ENCODE data around the gene NCOA6. TPM values are rescaled to one million over a fixed set of nuclear protein-coding genes. Genes with fewer than 3 reads are reported as not detected.
"Not testable (repeated sequence)": the region's sequence is repeated elsewhere in the genome, so short reads cannot be mapped to it uniquely, and the experiment has no call there.

NCOA6 gene
- total RNA-seq, 1 donor from 2014 or later, result 9.4 TPM

DNA sequence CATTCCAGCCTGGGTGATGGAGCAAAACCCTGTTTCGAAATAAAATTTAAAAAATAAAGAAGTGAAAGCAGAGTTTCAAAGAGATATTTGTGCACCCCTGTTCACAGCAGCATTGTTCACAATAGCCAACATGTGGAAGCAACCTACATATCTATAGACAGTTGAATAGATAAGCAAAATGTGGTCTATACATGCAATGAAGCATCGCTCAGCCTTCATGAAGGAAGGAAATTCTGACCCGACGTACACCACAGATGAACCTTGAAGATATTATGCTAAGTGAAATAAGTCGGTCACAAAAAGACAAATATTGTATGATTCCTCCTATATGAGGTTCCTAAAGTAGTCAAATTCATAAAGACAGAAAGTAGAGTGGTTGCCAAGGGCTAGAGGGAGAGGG, 6.5 kb upstream of the NCOA6 start:
- DNase-seq (ENCODE audit: low spot score), result no peak
- ATAC-seq, result no peak

DNA sequence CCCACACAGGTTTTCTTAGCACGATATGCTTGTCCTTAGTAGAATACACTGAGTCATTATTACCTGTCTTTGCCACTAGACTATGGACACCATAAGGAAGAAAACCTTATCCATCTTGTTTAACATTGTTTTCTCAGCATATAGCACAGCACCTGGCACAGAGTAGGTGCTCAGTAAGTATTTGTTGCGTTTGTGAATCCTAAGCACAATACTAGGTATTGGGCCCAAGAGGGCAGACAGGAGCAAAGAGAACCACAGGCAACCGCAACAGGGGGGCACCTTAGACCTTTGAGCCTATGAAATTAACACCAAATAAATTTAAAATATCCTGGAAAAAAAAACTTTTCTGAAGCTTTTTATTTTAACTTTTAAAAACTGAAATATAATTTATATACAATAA, 3.7 kb upstream of the NCOA6 start:
- DNase-seq (ENCODE audit: low spot score), result no peak
- ATAC-seq, result no peak

DNA sequence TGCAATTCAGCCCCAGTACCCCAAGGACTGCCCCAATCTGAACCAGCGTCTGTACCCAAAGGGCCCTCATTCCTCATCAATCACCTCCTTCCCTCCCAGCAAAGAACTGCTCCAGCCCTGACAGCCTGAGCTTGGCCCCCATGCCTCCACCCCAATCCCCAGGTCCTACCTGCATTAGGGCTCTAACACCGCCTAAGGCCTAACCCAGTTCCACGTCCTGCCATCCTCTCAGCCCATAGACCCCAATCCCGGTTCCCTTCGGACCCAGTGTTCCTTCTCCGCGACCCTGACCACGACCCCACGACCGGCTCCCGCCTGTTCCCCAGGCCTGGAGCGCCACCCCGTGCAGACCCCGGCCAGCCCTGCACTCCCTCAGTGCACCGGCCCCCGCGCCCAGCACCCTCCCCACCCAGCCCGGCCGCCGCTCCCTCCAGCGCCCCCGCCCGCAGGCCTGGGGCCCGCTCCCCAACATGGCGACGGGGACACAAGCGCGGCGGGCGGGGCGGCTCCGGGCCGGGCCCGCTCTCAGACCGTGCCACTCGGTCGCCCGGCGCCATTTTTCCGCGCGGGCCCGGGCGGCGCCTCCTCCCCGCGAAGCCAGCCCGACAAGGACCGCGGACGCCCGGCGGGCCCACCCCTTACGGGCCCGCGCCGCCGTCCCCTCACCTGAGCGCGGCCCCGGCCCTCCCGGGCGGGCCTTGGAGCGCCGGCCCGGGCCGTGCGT, 483 bp downstream of the NCOA6 start:
- ATAC-seq (peak; percentile 67), DNase-seq (ENCODE audit: low spot score) (peak; percentile 70)

DNA sequence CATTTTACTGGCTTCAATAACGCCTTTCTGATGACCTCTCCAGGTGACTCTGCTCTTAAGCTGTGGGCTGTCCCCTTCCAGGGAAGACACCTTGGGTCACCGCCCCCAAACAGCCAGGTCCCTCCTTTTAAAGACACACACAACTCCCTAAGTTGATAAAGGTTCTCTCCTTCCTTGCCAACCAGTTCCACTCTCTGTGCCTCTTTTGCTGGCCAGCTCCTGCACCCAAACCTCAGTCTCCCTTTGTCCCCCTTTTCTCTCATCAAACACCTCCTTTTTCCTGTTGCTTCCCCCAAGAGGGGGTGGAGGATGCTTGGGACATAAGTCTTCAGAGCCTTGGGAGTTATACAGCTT, 1.0 kb downstream of the NCOA6 start:
- DNase-seq (ENCODE audit: low spot score) (peak; percentile 78), ATAC-seq (peak; percentile 82)

DNA sequence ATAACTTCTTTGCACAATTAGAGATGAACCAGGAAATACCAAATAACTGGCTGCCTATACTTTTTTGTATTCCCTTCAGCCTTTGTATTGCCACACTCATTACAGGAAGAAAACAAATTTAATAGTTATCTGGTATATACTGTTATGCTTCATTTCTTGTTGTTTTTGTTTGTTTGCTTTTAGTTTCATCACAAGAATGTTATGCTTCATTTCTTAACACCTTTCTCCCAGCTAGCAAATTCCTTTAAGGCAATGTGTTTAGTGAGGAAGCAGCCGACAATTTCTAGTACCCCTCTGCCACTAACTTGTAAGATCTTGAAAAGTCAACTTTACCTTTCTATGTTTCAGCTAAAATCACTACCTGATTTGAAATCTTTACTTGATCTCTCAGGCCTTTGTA, 1.4 kb downstream of the NCOA6 start:
- no peak for DNase-seq (ENCODE audit: low spot score)
- no peak for ATAC-seq

DNA sequence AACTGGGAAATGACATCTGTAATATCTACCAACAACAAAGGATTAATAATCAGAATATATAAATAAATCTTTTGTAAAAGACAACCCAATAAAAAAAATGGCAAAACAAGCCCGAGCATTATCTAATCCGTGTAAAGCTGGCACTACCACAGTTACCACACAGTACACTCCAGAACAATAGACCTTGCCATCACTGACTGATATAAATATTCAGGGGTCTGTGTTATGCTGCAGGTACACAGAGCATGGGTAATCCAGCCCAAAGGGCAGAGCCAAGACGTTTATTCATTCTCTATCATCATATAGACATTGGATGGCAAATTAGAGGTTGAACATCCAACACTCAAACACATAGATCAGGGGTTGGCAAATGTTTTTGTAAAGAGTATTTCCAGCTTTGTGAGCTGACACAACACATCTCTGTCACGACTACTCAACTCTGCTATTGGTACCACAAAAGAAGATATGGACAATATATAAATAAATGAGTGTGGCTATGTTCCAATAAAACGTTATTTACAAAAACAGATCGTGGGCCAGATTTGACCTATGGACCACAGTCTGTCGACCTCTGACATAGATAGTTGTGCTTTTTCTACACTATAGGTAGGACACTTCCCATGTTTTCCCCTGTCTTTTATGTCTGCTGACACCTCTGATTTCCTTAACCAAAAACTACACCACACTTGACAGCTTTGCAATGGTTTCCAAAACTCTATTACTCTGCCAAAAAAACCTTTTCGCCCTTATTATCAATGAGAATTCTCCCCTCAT, 4.5 kb downstream of the NCOA6 start:
- no peak for ATAC-seq
- DNase-seq (ENCODE audit: low spot score), result no peak

DNA sequence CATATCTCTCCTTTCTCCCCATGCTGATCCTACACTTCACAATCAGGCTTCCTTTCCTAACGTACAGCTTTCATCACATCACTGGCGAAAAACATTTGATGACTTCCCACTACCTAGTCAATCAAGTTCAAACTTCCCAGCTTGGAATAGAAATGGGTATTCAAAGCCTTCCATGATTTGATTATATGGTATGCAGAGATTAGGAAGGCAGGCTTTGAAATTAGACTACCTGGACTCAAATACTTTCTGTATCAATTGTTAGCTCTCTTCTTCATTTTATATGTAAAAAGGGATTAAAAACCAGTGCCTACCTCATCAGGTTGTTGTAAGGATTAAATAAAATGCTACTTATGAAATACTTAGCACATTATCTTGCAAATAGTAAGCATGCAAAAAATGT, 7.7 kb downstream of the NCOA6 start:
- ATAC-seq (no peak), DNase-seq (ENCODE audit: low spot score) (no peak)

DNA sequence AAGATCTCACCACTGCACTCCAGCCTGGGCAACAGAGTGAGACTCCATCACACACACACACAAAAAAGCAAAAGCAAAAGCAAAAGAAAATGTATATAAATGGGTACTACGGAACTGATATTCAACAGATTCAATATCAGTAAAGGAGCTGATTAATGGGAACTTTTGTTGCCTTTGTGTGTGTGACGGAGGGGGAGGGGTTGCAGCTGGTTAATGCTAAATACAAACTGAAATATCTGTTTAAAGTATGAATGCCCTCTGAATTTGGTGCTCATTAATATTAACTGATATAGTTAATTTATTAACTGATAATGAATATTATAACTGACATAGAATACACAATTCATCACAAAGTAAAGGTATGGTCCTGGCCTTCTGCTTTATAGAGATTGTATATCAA, 8.4 kb downstream of the NCOA6 start:
- no peak for DNase-seq (ENCODE audit: low spot score)
- no peak for ATAC-seq

DNA sequence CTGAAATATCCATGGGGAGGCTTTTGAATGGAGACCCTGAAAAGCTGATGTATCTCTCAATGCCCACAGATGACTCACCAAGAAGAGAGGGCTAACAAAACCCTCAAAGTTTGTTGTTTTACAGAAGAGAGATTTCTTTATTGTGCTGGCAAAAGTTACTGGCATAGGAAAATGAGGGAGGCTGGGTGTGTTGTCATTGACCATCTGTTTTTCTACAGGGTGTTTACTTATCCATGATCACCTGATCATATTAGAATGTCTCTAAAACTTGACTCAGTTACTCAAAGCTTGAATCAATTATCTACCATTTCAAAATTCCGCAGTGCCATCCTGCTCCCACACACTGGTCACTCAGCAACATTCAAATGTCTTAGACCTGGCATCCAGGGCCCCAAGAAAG, 9.8 kb downstream of the NCOA6 start:
- ATAC-seq (no peak), DNase-seq (ENCODE audit: low spot score) (no peak)

DNA sequence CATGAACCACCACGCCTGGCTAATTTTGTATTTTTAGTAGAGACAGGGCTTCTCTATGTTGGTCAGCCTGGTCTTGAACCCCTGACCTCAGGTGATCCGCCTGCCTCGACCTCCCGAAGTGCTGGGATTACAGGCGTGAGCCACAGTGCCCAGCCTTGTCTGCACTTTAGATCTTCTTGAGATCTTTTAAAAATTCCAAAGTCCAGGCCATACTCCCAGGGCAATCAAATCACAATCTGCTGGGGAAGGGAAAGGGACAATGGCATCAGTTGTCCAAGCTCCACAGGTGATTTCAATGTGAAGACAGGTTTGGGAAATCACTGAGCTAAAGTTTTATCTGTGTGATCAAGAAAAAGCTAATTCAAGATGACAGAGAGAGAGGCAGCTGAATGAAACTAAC, 16.9 kb downstream of the NCOA6 start:
- no peak for ATAC-seq
- no peak for DNase-seq (ENCODE audit: low spot score)

DNA sequence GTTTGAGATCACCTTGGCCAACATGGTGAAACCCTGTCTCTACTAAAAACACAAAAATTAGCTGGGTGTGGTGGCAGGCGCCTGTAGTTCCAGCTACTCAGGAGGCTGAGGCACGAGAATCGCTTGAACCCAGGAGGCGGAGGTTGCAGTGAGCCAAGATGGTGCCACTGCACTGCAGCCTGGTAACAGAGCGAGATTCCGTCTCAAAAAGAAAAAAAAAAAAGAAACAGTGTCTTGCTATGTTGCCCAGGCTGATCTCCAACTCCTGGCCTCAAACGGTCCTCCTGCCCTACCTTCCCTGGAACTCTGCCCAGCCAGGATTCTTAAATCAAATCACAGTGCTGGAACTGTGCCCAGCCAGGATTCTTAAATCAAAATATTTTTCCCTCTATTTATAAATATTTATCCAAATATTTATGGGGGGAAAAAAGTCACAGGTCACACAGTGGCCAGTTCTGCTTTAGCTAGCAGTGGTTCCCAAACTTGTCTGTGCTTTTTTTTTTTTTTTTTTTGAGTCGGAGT, 17.4 kb downstream of the NCOA6 start:
- not testable (repeated sequence) for ATAC-seq; DNase-seq (ENCODE audit: low spot score)

DNA sequence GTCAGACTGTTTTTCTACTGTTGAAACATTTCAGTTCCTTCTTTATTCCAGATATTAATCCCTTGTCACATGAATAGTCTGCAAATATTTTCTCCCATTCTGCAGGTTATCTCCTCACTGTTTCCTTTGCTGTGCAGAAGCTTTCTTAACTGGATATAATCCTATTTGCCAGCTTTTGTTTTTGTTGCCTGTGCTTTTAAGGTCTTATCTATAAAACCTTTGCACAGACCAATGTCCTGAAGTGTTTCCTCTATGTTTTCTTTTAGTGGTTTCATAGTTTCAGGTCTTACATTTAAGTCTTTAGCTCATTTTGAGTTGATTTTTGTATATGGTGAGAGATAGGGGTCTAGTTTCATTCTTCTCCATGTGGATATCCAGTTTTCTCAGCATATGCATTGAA, 19.2 kb downstream of the NCOA6 start:
- ATAC-seq, result peak; percentile 27

DNA sequence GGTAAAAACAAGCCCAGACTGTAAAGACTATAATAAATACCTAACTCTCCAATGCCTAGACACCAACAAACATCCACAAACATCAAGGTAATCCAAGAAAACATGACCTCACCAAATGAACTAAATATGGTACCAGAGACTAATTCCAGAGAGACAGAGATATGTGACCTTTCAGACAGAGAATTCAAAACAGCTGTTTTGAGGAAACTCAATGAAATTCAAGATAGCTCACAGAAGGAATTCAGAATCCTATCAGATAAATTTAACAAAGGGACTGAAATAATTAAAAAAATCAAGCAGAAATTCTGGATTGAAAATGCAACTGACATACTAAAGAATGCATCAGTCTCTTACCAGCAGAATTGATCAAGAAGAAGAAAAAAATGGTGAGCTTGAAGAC, 26.6 kb downstream of the NCOA6 start:
- ATAC-seq (no peak), DNase-seq (ENCODE audit: low spot score) (no peak)

More for the DNA sequence above, 19.2 kb downstream of the NCOA6 start:
- DNase-seq (ENCODE audit: low spot score), result no peak

DNA sequence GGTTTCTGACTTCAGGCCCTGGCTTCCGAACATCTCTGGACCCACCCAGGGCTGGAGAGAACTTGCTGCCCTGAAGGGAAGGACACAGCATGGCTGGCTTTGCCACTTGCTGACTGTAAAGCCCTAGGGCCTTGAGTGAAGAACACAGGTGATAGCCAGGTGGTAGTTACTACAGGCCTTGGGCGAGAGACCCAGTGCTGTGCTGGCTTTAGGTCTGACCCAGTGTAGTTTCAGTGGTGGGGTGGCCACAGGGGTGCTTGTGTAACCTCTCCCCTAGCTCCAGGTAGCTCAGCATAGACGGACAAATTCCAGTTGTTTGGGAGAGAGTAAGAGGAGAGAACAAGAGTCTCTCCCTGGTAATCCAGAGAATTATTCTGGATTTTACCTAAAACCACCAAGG, 27.1 kb downstream of the NCOA6 start:
- ATAC-seq, result peak; percentile 30
- DNase-seq (ENCODE audit: low spot score), result no peak

DNA sequence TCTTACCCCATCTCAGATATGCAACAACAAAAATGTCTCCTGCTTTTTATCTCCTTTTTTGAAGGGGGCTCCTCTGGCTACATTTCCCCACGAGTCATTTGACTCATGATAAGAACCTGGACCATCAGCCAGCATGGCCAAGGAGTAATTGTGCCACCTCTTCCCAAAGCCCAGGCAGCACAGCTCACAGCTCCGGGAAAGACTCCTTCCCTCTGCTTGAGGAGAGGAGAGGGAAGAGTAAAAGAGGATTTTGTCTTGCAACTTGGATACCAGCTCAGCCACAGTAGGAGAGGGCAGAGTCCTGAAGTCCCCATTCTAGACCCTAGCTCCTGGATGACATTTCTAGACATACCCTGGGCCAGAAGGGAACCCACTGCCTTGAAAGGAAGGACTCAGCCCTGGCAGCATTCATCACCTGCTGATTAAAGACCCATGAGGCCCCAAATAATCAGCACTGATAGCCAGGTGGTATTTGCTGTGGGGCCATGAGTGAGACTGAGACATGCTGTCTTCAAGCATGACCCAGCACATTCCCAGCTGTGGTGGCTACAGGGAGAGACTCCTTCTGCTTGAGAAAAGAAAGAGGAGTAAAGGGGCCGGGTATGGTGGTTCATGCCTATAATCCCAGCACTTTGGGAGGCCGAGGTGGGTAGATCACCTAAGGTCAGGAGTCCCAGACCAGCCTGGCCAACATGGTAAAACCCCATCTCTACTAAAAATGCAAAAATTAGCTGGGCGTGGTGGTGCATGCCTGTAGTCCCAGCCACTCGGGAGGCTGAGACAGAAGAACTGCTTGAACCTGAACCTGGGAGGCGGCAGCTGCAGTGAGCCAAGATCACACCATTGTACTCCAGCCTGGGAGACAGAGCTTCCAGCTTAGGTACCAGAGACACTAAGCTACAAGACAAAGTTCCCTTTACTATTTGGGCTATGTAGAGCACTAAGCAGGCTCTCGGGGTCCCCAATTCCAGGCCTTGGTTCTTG, 28.1 kb downstream of the NCOA6 start:
- DNase-seq (ENCODE audit: low spot score) (no peak), ATAC-seq (no peak)

DNA sequence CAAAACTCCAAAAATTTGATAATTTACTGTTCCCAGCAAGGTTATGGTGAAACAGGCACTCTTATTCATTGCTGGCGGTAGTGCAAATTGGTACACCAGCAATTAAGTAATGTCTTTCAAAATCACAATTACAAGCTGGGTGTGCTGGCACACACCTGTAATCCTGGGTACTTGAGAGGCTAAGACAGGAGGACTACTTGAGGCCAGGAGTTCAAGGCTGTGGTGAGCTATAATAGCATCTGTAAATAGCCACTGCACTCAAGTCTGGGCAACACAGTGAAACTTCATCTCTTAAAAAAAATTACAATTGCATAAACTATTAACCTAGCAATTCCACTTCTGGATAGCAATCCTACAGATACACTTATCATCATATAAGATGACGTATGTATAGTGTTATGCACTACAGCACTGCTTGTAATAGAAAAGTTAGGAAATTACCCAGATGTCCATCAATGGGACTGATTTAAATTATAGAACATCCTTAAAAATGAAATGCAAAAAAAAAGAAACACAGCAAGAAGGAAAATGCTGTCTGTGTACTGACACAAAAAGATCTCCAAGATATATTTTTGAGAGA, 31.4 kb downstream of the NCOA6 start:
- DNase-seq (ENCODE audit: low spot score), result no peak
- no peak for ATAC-seq

DNA sequence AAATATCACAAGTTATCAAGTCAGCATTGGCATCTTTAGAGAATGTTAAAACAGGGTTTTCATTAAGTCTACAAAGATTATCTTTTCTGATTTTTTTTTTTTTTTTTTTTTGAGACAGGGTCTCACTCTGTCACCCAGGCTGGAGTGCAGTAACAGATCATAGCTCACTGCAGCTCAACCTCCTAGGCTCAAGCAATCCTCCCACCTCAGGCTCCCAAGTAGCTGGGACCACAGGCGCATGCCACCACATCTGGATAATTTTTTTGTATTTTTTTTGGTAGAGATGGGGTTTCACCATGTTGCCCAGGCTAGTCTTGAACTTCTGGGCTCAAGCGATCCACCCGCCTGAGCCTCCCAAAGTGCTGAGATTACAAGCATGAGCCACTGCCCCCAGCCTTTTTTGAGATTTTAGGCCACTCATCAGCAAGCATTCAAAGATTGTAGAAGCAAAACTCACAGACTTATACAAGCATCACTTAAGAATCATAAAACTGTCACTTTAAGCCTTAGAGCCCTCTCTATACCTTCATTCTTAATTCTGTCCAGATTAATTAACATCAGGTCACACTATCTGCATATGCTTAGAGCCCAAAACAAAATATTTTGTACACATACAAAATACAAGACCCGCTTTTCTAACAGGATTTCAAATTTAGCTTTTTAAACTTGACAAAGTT, 32.6 kb downstream of the NCOA6 start:
- no peak for ATAC-seq

DNA sequence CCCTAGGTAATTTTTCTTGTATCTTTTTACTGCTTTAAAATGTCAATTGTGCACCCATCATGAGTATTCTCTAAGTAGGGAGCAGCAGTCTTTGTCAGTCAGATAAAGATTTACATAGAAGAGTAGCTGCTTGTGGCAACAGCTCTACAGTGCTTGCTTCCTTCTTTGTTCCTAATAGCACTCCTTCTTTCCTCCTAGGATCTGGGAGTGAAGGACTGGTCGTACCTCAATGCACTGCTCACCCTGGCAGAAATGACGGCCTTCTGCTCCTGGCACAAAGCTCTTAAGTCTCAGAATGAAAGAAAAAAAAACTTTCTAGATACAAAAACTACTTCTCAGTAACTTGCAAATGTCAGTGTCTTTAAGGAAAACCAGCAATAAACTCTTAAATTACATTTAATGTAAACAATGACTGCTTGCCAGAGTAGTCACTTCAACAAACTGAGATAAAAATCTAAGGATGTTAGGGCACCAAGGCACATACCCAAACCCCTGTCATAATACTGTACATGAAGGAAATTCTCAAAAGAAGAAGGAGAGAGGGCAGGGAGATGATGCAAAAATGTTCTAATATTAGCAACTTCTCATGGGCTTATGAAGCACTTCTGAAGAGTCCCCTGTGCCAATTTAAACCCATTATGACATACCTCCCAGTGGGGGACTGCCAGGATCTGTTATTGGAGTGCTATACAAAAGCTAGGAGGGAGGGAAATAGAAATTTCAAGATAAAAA, 34.0 kb downstream of the NCOA6 start:
- no peak for DNase-seq (ENCODE audit: low spot score)
- ATAC-seq, result peak; percentile 19

More for the DNA sequence above, 32.6 kb downstream of the NCOA6 start:
- DNase-seq (ENCODE audit: low spot score), result no peak

DNA sequence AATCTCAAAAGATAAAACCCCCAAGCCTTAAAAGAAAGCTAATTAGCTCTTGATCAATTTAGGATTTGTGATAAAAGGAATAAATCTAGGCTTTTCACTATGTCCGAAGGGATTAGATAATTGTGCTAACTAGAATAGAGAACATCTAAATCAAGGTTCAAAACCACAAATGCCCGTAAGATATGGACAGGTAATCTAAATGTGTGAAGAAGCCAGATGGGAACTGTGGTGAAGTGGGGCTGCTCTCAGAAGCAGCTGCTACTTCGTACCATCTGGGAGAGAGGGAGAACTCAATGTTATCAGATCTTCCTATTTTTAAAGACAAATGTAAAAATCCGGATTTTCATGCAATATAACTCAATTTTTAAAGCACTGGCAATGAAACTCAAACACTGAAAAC, 44.2 kb downstream of the NCOA6 start:
- ATAC-seq (no peak), DNase-seq (ENCODE audit: low spot score) (no peak)

Data from left lobe of liver (tissue), 2 donors.